ENCODE measurements around the gene KIF17. TPM values are rescaled to one million over a fixed set of nuclear protein-coding genes. Genes with fewer than 3 reads are reported as not detected.
A peak's percentile ranks its signal among the peaks of the same experiment; 100 is the strongest.

KIF17 gene
- 1 to 10 TPM; 1.3 to 2.7 (median 2.4) TPM for polyA plus RNA-seq
- long read RNA-seq, donor 1, result 0 reads
- long read RNA-seq, donor 2, result 0 reads
- long read RNA-seq, donor 3, result 0 reads
- long read RNA-seq, donor 4, result 0 reads
- long read RNA-seq, donor 5, result 0 reads
- long read RNA-seq, donor 6, partial matches to known transcripts, result 94 of 94 reads
- long read RNA-seq, donor 6, other reads (novel, unspliced or antisense), result 0 of 94 reads
- long read RNA-seq, donor 7, result 0 reads
- long read RNA-seq, donor 8, result 0 reads
- long read RNA-seq, donor 9, result 0 reads
- long read RNA-seq, donor 10, result 0 reads

DNA sequence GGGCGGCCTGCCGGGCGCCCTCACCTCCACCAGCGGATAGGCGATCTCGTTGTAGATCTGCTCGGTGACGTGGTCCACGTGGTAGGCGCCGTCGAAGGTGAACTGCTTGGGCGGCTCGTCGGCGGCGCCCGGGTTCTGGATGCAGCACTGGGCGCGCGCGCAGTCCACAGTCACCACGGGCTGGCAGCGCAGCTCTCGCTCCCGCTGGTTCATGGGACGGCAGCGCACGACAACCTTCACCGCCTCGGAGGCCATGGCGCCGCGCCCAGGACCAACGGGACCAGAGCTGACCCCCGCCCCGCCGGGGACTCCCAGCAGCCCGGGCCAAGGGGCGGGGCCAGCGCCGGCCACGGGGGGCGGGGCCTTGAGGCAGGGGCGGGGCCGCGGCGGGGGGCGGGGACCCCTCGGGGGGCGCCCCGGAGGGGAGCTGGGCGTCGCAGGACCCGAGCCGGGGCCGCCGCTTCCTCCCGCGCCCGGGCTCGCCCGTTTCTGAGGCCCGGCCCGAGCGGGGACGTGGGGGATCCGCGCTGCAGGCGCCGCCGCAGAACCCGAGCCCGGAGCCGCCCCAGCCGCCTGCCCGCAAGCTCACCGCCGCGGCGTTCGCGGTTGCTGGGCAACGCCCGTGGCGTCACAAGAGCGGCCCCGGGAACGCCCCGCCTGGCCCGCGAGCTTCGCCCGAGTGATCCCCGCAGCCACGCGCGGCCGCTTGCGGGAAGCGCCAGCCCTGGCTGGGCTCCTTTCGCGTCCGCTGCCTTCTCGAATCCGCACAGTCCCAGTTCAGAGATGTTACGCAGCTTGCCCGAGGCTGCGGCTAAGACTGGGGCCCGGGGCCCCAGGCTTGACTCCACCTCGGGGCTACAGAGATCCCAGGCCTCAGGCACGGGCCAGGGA, at the start of gene KIF17:
Gene KIF17 (minus strand): TSS at position 556 of the 891 bp plus-strand sequence. CDS start 301 bp downstream, at position 255.
- Histone ChIP-seq H3K4me3 (ENCODE audit: low read depth in 1 of 3, low read length in 3 of 3) (peak within 1 kb of the TSS; percentile 21 to 54 (median 35)), H3K9me3 (ENCODE audit: control insufficient read depth in 2 of 2, insufficient read depth in 1 of 2, low read depth in 1 of 2, low read length in 1 of 2) (no peaks in the 10 kb centered on the region), H3K27ac (ENCODE audit: low read depth in 1 of 3, low read length in 2 of 3) (no peak within 1 kb of the TSS), H3K36me3 (ENCODE audit: control insufficient read depth in 3 of 3, insufficient read depth in 2 of 3, low read depth in 1 of 3, low read length in 3 of 3) (no peaks in the 10 kb centered on the region), H3K27me3 (ENCODE audit: control insufficient read depth in 3 of 3, insufficient read depth in 3 of 3, low read length in 3 of 3) (peaks cover 6 to 31% (median 10%) of the 10 kb centered on the region in 3 donors), H3K4me1 (ENCODE audit: control insufficient read depth in 3 of 3, insufficient read depth in 2 of 3, low read depth in 1 of 3, low read length in 2 of 3) (peaks cover 2 to 3% (median 3%) of the 10 kb centered on the region in 3 donors)
- DNase-seq, result peak; percentile 77 to 90
- WGBS, 3 donors, result 1 to 3% (median 2%) methylated on average over 52 to 112 of the region's 112 CpGs
- no peak for FAIRE-seq

DNA sequence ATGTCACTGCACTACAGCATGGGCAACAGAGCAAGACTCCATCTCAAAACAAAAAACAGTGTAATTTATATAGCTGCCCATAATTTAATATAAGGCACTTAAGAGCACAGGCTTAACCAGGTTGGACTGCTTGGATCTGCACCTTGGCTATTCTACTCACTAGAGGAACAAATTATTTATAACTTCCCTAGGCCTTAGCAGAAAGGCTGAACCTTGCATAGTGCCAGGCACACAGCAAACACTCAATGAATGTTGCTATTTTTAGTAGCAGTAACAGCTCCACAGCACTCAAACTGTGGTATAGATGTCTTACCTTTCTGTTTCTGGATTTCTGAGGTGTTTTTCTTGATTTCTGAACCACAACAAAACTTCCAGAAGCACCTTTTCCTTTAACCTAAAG, 49.5 kb upstream of the KIF17 start:
- H3K27me3 ChIP-seq (ENCODE audit: control insufficient read depth in 3 of 3, insufficient read depth in 3 of 3, low read length in 3 of 3), result no peaks in the 10 kb centered on the region
- H3K4me3 ChIP-seq (ENCODE audit: low read depth in 1 of 3, low read length in 3 of 3), result no peak overlapping the region
- no peak for DNase-seq
- no peak overlapping the region for H3K27ac ChIP-seq (ENCODE audit: low read depth in 1 of 3, low read length in 2 of 3)
- no peaks in the 10 kb centered on the region for H3K9me3 ChIP-seq (ENCODE audit: control insufficient read depth in 2 of 2, insufficient read depth in 1 of 2, low read depth in 1 of 2, low read length in 1 of 2)
- no peaks in the 10 kb centered on the region for H3K4me1 ChIP-seq (ENCODE audit: control insufficient read depth in 3 of 3, insufficient read depth in 2 of 3, low read depth in 1 of 3, low read length in 2 of 3)
- no peak for FAIRE-seq
- peaks cover 21 to 58% (median 26%) of the 10 kb centered on the region in 3 donors for H3K36me3 ChIP-seq (ENCODE audit: control insufficient read depth in 3 of 3, insufficient read depth in 2 of 3, low read depth in 1 of 3, low read length in 3 of 3)

DNA sequence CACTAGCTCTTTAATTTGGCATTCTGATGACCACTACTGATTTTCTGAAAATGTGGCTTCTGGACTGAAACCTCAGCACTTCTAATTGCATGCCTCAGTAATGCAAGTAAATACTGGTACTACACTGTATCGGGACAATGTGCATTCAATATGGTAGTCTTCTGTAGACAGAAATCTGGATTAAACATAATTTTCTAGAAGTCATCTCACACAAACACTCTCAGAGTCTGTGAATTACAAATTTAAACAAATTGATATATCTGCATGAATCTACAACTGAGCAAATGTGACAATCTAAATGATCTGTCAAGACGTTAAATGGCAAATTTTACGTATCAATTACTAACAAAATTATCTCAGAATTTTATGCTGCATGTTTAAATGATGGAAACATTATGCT, 45.6 kb upstream of the KIF17 start:
- H3K9me3 ChIP-seq (ENCODE audit: control insufficient read depth in 2 of 2, insufficient read depth in 1 of 2, low read depth in 1 of 2, low read length in 1 of 2), result no peaks in the 10 kb centered on the region
- no peak for DNase-seq
- no peaks in the 10 kb centered on the region for H3K4me1 ChIP-seq (ENCODE audit: control insufficient read depth in 3 of 3, insufficient read depth in 2 of 3, low read depth in 1 of 3, low read length in 2 of 3)
- H3K27me3 ChIP-seq (ENCODE audit: control insufficient read depth in 3 of 3, insufficient read depth in 3 of 3, low read length in 3 of 3), result no peaks in the 10 kb centered on the region
- no peak overlapping the region for H3K27ac ChIP-seq (ENCODE audit: low read depth in 1 of 3, low read length in 2 of 3)
- no peak for FAIRE-seq
- H3K4me3 ChIP-seq (ENCODE audit: low read depth in 1 of 3, low read length in 3 of 3), result no peak overlapping the region
- H3K36me3 ChIP-seq (ENCODE audit: control insufficient read depth in 3 of 3, insufficient read depth in 2 of 3, low read depth in 1 of 3, low read length in 3 of 3), result peaks cover 16 to 67% (median 23%) of the 10 kb centered on the region in 3 donors
- WGBS, 3 donors, result 90 to 96% (median 91%) methylated on average over 3 of the region's 3 CpGs

DNA sequence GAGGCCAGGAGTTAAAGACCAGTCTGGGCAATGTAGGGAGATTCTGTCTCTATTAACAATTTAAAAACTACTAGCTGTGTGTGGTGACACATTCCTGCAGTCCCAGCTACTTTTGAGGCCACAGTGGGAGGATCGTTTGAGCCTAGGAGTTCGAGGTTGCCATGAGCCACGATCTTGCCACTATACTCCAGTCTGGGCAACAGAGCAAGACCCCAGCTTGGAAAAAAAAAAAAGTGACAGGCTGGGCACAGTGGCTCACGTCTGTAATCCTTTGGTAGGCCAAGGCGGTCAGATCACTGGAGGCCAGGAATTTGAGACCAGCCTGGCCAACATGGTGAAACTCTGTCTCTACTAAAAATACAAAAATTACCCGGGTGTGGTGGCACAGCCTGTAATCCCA, 42.5 kb upstream of the KIF17 start:
- no peak overlapping the region for H3K4me3 ChIP-seq (ENCODE audit: low read depth in 1 of 3, low read length in 3 of 3)
- no peak for DNase-seq
- FAIRE-seq, result no peak
- no peaks in the 10 kb centered on the region for H3K27me3 ChIP-seq (ENCODE audit: control insufficient read depth in 3 of 3, insufficient read depth in 3 of 3, low read length in 3 of 3)
- no peak overlapping the region for H3K27ac ChIP-seq (ENCODE audit: low read depth in 1 of 3, low read length in 2 of 3)
- no peaks in the 10 kb centered on the region for H3K4me1 ChIP-seq (ENCODE audit: control insufficient read depth in 3 of 3, insufficient read depth in 2 of 3, low read depth in 1 of 3, low read length in 2 of 3)
- H3K36me3 ChIP-seq (ENCODE audit: control insufficient read depth in 3 of 3, insufficient read depth in 2 of 3, low read depth in 1 of 3, low read length in 3 of 3), result peaks cover 15 to 64% (median 19%) of the 10 kb centered on the region in 3 donors
- no peaks in the 10 kb centered on the region for H3K9me3 ChIP-seq (ENCODE audit: control insufficient read depth in 2 of 2, insufficient read depth in 1 of 2, low read depth in 1 of 2, low read length in 1 of 2)
- 88 to 97% (median 95%) methylated on average over 6 of the region's 6 CpGs for WGBS, 3 donors

DNA sequence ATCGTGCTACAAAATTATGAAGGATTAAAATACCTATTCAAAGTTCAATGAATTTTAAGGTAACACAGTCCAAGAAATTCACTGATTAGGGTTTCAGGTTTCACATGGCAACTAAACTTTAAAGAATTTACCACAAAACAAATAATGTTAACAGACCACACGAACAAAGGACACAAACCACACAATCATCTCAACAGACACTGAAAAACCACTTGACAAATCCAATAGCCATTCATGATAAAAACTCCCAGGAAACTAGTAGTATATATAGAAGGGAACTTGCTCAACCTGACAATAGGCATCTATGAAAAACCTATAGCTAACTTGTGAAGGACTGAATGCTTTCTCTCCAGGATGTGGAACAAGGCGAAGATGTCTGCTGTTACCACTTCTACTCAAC, 35.8 kb upstream of the KIF17 start:
- H3K9me3 ChIP-seq (ENCODE audit: control insufficient read depth in 2 of 2, insufficient read depth in 1 of 2, low read depth in 1 of 2, low read length in 1 of 2), result no peaks in the 10 kb centered on the region
- DNase-seq (no peak), FAIRE-seq (no peak)
- no peaks in the 10 kb centered on the region for H3K27me3 ChIP-seq (ENCODE audit: control insufficient read depth in 3 of 3, insufficient read depth in 3 of 3, low read length in 3 of 3)
- peaks cover 11 to 52% (median 13%) of the 10 kb centered on the region in 3 donors for H3K36me3 ChIP-seq (ENCODE audit: control insufficient read depth in 3 of 3, insufficient read depth in 2 of 3, low read depth in 1 of 3, low read length in 3 of 3)
- no peak overlapping the region for H3K27ac ChIP-seq (ENCODE audit: low read depth in 1 of 3, low read length in 2 of 3)
- 84 to 88% (median 85%) methylated on average over 3 of the region's 3 CpGs for WGBS, 3 donors
- H3K4me3 ChIP-seq (ENCODE audit: low read depth in 1 of 3, low read length in 3 of 3), result no peak overlapping the region
- no peaks in the 10 kb centered on the region for H3K4me1 ChIP-seq (ENCODE audit: control insufficient read depth in 3 of 3, insufficient read depth in 2 of 3, low read depth in 1 of 3, low read length in 2 of 3)

DNA sequence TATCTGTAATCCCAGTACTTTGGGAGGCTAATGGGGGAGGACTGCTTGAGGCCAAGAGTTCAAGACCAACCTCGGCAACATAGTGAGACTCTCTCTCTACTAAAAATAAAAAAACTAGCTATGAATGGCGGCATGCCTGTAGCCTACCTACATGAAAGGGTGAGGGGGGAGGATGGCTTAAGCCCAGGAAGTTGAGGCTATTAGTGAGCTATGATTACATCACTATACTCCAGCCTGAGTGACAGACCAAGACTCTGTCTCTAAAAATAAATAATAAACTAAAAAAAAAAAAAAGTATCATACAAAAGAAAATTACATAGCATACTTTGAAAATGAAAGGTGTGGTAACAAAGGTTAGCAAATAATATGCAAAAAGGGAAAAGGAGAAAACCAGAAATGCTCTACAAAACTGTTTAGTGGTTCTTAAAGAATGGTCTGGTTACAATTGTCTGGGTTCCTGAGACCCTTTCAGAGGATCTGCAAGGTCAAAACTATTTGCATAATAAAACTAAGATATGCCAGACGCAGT, 33.7 kb upstream of the KIF17 start:
- DNase-seq (no peak), FAIRE-seq (no peak)
- 85 to 90% (median 86%) methylated on average over 3 of the region's 3 CpGs for WGBS, 3 donors
- H3K36me3 ChIP-seq (ENCODE audit: control insufficient read depth in 3 of 3, insufficient read depth in 2 of 3, low read depth in 1 of 3, low read length in 3 of 3), result peaks cover 13 to 46% (median 22%) of the 10 kb centered on the region in 3 donors
- H3K27ac ChIP-seq (ENCODE audit: low read depth in 1 of 3, low read length in 2 of 3), result no peak overlapping the region
- no peak overlapping the region for H3K4me3 ChIP-seq (ENCODE audit: low read depth in 1 of 3, low read length in 3 of 3)
- H3K9me3 ChIP-seq (ENCODE audit: control insufficient read depth in 2 of 2, insufficient read depth in 1 of 2, low read depth in 1 of 2, low read length in 1 of 2), result no peaks in the 10 kb centered on the region
- H3K27me3 ChIP-seq (ENCODE audit: control insufficient read depth in 3 of 3, insufficient read depth in 3 of 3, low read length in 3 of 3), result no peaks in the 10 kb centered on the region
- no peaks in the 10 kb centered on the region for H3K4me1 ChIP-seq (ENCODE audit: control insufficient read depth in 3 of 3, insufficient read depth in 2 of 3, low read depth in 1 of 3, low read length in 2 of 3)

DNA sequence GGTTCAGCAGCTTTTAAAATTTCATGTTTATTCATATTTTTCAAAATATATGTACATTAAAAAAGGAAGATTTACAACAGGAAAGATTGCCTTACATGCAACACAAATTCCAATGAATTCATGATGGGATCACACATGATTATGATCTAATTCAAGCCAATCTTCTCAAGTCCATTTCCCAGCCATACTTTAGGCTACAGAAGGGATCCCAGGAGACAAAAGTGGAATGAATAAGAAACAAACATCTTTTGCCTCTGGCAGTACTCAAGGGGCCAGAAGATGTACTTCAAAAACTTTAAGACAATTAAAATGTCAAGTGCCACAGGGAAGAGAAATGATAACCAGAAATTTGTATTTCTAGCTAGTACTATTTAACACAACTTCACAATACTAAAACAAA, 24.9 kb upstream of the KIF17 start:
- H3K9me3 ChIP-seq (ENCODE audit: control insufficient read depth in 2 of 2, insufficient read depth in 1 of 2, low read depth in 1 of 2, low read length in 1 of 2), result no peaks in the 10 kb centered on the region
- FAIRE-seq, result no peak
- no peaks in the 10 kb centered on the region for H3K27me3 ChIP-seq (ENCODE audit: control insufficient read depth in 3 of 3, insufficient read depth in 3 of 3, low read length in 3 of 3)
- no peak overlapping the region for H3K27ac ChIP-seq (ENCODE audit: low read depth in 1 of 3, low read length in 2 of 3)
- H3K36me3 ChIP-seq (ENCODE audit: control insufficient read depth in 3 of 3, insufficient read depth in 2 of 3, low read depth in 1 of 3, low read length in 3 of 3), result peaks cover 12 to 33% (median 29%) of the 10 kb centered on the region in 3 donors
- no peak for DNase-seq
- H3K4me3 ChIP-seq (ENCODE audit: low read depth in 1 of 3, low read length in 3 of 3), result no peak overlapping the region
- no peaks in the 10 kb centered on the region for H3K4me1 ChIP-seq (ENCODE audit: control insufficient read depth in 3 of 3, insufficient read depth in 2 of 3, low read depth in 1 of 3, low read length in 2 of 3)

DNA sequence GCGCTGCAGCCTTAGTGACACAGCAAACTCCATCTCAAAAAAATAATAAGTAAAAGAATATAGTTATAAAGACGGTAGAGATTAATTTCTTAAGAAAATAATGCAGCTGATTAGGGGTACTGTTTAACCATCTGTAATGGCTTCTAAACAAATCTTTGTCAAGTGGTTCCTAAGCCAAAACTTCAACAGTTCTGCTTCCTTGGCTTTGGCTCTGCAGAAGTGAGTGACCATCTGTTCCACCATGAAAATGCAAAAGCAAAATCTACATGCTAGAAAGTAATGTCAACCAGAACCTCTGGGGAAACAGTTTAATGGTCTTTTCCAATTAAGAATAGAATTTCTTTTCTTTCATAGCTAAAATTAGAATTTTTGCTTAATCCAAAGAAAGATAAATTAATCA, 23.0 kb upstream of the KIF17 start:
- FAIRE-seq (no peak), DNase-seq (no peak)
- peaks cover 10 to 32% (median 26%) of the 10 kb centered on the region in 3 donors for H3K36me3 ChIP-seq (ENCODE audit: control insufficient read depth in 3 of 3, insufficient read depth in 2 of 3, low read depth in 1 of 3, low read length in 3 of 3)
- 78 to 83% (median 82%) methylated on average over 2 of the region's 2 CpGs for WGBS, 3 donors
- H3K27me3 ChIP-seq (ENCODE audit: control insufficient read depth in 3 of 3, insufficient read depth in 3 of 3, low read length in 3 of 3), result no peaks in the 10 kb centered on the region
- H3K4me1 ChIP-seq (ENCODE audit: control insufficient read depth in 3 of 3, insufficient read depth in 2 of 3, low read depth in 1 of 3, low read length in 2 of 3), result no peaks in the 10 kb centered on the region
- no peak overlapping the region for H3K4me3 ChIP-seq (ENCODE audit: low read depth in 1 of 3, low read length in 3 of 3)
- H3K9me3 ChIP-seq (ENCODE audit: control insufficient read depth in 2 of 2, insufficient read depth in 1 of 2, low read depth in 1 of 2, low read length in 1 of 2), result no peaks in the 10 kb centered on the region
- H3K27ac ChIP-seq (ENCODE audit: low read depth in 1 of 3, low read length in 2 of 3), result no peak overlapping the region
